ENCODE measurements around the gene RASIP1. TPM values are rescaled to one million over a fixed set of nuclear protein-coding genes. Genes with fewer than 3 reads are reported as not detected.
"Not testable (repeated sequence)": the region's sequence is repeated elsewhere in the genome, so short reads cannot be mapped to it uniquely, and the experiment has no call there.

The RASIP1 gene
- total RNA-seq, 1 donor from 2014 or later = 0.30 TPM

DNA sequence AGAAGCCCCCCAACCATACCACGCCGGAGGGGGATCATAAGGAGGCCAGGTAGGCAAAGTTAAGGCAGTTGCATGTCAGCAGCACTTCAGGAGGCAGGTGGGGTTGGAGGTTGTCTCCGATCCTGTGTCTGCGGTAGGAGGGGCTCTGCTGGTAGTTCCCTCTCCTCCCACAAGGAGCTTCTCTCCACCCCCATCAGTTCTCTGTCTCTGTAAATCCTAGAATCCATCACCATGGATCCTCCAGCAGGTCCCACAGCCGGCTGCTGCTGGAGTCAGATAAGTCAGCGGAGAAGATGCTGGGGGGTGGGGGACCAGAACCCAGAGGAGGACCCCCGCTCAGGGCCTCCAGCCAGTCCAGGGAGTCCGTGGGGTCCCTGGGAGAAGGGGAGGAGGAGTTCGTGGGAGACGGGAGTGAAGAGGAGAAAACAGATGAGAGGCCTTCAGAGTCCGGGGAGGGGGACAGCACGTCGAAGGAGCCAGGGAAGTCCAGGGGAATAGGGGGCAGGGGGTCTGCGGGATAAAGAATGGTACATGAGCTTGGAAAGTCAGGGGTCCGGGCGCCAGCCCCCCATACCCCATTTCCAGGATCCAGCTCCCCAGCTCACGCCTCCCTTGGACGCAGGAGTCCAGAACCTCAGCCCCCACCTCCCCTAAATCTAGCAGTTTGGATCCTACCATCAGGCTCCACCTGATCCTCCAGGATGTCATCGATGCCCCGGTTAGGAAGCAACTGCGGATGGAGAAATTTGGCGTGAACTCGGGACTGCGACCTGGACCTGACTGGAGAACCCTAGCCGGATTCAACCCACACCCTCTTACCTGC lies 27.2 kb downstream of the RASIP1 start:
- intact Hi-C loops (cut with micrococcal nuclease) = loop anchor here (10.0 kb wide), 1 partner anchor 198 kb away; the partner anchor contains the start of gene LMTK3

DNA sequence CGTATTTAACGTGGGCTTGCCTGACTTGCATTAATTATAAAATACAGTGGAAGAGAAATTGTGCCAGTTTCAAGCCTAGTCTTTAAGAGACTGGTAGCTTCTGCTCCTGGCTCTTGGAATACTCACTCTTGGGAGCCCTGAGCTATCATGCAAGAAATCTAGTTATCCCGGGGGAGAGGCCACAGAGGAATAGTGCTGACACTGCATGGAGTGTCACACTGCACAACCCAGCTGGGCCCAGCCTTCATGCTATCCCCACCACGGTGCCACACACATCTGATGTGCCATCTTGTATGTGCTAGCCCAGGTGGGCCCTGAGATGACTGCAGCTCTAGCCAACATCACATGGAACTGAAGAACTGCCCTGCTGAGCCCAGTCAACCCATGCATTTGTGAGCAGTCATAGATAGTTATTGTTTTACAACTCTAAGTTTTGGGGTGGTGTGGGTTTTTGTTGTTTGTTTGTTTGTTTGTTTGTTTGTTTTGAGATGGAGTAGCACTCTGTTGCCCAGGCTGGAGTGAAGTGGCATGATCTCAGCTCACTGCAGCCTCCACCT lies 29.2 kb downstream of the RASIP1 start:
- intact Hi-C loops (cut with micrococcal nuclease) = loop anchor here (10.0 kb wide), 1 partner anchor 196 kb away; the partner anchor contains the start of gene LMTK3

DNA sequence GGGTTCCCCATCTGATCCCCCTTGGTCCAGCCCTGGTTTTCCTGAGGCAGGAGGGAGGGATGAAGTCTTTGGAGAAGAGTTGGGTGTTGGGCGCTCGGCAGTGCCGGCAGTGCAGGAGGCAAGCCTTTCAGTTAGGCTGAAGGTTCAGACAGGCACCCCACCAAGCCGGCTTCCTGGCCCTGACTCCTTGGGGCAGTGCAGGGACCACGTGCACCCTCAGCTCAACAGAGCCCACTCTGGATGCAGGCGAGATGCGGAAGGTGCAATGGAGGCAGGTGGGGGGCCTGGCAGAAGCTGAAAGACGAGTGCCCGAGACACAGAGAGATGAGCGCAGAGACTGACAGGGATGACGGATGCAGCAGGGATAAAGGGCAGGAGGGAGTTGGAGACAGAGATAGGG lies 31.9 kb downstream of the RASIP1 start:
- intact Hi-C loops (cut with micrococcal nuclease) = no loop called here

DNA sequence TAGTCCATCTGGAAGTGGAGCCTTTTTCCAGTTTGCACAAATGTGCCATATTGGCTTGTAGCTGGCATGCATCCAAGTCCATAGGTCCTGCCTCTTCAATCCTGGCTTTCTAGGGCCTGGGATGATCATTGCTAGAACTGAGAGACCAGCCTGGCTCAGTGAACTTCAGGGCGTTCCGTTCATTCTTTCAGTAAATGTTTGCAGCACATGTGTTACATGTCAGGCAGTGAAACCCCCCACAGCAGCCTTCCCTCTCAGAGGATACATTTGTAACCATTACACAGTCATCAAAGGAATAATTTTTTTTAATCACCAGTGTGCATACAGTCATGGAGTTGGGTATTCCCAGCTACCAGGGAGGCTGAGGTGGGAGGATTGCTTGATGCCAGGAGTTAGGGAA lies 35.0 kb downstream of the RASIP1 start:
- intact Hi-C loops (cut with micrococcal nuclease) = no loop called here

GRCh38 chr19:48703316-48703715 lies 37.1 kb downstream of the RASIP1 start:
- intact Hi-C loops (cut with micrococcal nuclease) = no loop called here

- intact Hi-C loops (cut with micrococcal nuclease) = no loop called here
These were observed 37.7 kb downstream of the RASIP1 start for GRCh38 chr19:48702701-48703100.

DNA sequence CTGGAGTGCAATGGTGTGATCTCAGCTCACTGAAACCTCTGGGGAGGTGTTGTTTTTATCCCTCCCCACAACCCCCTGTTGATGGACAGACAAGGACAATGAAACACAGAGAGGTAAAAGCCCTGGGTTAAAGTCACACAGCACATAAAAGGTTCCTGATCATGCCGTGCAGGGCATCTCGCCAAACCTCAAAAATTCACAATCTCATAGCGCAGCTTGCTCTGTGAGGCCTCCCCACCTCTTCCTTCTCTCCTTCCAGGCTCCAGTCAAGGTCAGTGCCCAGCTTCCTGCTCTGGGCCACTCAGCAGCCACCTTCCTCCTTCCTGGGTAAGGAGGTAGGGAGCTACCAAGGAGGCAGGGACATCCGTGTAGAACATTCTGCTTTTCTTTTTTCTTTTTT lies 42.4 kb downstream of the RASIP1 start:
- intact Hi-C loops (cut with micrococcal nuclease) = no loop called here

DNA sequence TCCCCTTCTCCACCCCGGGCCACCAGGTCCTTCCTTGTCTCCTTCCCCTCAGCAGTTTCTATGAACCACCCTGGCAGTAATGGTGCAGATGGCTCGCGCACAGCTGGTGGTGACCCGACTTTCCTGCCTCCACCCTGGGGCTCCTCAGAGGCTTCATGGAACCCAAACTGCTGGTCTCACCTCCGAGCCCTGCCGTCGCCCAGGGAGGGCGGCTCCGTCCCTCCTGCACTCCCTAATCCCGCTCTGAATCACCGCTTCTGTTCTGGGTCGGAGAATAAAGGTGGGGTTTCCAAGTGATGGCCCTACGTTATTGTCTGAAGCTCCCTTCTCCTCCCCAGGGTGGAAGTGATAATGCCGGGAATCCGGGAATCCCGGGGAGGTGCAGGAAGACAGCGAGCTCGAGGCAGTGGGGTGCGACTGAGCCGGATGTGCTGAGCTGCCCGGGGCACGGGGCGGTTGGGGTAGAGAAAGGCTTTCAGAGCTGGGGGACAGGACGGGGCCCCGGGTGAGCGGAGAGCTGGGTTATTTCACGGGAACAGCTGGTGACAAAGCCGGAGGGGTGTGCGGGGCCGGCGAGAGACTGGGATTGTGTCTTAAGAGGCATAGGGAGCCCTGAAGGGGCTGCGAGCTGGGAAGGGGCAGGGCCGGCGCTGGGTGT lies 43.9 kb downstream of the RASIP1 start:
- intact Hi-C loops (cut with micrococcal nuclease) = no loop called here

DNA sequence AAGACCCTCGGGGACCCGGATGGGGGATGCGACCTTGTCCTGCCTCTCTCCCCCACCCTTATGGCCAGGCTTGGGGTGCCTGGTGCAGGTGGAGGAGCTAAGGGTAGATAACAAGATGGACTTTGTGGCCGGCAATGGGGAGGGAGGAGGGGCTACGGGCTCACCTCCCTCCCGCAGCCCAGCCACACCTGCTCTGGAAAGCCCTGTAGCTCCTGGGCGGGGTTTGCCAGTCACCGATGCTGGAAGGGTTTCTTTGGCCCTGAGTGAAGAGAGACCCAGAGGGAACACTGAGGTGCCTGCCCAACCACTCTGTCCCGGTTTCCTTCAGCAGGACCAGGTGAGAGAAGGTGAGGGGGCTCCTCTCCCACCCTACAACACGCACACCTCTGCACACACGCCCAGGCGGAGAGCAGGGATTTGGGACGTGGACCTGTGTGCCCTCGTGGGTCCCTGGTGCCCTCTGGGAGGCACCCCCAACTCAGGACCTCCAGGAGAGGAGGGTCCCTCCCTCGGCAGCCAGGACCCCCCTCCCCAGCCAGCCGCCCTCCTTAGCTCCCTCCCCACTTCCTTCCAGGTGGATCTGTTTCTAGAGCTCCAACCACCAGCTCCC lies 44.6 kb downstream of the RASIP1 start, which contains the start of gene FUT2:
Gene FUT2, plus strand, starts transcription at position 229 of the 610 bp plus-strand sequence. CDS start 6,986 bp downstream, outside the sequence.
- intact Hi-C loops (cut with micrococcal nuclease) = no loop called here

DNA sequence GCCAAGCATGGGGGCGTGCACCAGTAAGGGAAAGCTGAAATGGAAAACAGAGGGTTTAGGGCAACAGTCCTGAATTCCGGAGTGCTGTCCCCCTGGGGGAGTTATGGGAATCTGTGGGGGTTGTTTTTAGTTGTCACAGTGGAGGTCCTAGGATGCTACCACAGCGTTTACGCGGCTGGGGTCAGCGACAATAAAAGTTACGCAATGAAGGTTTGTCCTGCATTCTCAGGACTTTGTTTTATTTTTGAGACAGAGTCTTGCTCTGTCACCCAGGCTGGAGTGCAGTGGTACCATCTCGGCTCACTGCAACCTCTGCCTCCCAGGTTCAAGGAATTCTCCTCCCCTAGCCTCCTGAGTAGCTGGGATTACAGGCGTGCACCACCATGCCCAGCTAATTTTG lies 46.8 kb downstream of the RASIP1 start:
- intact Hi-C loops (cut with micrococcal nuclease) = not testable (repeated sequence)

DNA sequence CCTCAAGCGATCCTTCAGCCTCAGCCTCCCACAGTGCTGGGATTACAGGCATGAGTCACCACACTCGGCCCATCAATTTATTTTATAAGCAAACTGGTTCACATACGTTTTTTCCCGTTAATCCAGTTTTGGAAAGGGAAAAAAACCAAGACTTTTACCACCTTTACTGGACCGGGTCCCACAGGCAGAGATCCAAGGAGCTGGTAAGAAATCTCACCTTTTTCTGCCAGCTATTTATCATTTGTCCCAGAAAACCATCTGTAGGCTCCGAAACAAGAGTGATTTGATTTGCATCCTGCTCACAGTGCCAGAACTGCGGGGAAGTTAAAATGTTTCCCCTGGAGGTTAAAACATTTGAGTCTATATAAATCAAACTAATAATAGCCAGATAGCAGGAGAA lies 51.0 kb downstream of the RASIP1 start:
- intact Hi-C loops (cut with micrococcal nuclease) = no loop called here

DNA sequence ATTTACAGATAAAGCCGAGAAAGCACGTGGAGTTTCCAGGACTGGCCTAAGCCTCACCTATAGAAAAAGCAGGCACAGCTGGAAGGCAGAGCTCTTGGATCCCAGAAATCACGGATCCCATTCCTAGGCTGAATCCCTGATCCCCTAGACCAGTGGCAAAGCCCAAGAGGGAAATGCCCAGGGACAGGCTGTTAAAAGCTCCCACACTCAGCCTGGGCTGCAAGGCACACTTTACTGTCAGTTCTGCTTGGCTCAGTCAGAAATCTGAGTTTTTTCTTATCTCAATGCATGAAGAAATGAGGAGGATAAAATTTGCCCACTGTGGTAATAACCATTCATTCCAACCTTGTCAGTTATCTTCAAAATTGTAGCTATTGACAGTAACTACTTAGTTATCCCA lies 52.6 kb downstream of the RASIP1 start:
- intact Hi-C loops (cut with micrococcal nuclease) = no loop called here

DNA sequence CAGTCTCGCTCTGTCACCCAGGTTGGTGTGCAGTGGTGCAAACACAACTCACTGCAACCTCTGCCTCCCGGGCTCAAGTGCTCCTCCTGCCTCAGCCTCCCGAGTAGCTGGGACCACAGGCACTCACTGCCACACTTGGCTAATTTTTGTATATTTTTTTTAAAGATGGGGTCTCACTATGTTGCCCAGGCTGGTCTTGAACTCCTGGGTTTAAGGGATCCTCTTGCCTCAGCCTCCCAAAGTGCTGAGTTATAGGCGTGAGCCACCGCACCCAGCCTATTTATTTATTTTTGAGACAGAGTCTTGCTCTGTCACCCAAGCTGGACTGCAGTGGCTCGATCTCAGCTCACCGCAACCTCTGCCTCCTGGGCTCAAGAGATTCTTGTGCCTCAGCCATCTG lies 53.8 kb downstream of the RASIP1 start:
- intact Hi-C loops (cut with micrococcal nuclease) = not testable (repeated sequence)

GRCh38 chr19:48686088-48686487 lies 54.3 kb downstream of the RASIP1 start:
- intact Hi-C loops (cut with micrococcal nuclease) = no loop called here

DNA sequence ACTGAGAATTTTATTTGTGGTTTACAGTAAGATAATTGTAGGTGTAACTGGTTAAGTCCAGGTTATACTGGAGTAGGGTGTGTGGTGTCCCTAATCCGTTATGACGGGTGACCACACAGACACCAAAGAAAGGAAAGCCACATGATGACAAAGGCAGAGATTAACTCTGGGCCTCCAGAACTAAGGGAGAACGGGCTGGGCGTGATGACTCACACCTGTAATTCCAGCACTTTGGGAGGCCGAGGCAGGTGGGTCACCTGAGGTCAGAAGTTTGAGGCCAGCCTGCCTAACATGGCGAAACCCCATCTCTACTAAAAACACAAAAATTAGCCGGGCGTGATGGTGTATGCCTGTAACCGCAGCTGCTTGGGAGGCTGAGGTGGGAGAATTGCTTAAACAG lies 54.8 kb downstream of the RASIP1 start:
- intact Hi-C loops (cut with micrococcal nuclease) = no loop called here

DNA sequence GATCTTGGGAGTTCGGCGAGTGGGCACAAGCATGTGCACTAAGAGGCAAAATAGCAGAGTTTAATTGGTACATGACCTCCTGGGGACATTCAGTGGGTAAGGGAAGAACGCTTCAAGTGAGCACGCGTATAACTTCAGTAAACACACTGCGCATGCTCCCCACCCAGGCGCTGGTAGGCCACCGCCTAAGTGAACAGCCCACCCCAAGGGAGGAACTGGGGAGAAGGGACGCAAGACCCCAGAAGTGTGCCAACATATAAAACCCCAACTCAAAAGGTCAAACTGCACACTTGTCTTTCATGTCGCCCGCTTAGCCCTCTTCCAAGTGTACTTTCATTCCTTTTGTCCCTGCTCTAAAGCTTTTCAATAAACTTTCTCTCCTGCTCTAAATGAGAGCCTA lies 57.1 kb downstream of the RASIP1 start:
- intact Hi-C loops (cut with micrococcal nuclease) = no loop called here

DNA sequence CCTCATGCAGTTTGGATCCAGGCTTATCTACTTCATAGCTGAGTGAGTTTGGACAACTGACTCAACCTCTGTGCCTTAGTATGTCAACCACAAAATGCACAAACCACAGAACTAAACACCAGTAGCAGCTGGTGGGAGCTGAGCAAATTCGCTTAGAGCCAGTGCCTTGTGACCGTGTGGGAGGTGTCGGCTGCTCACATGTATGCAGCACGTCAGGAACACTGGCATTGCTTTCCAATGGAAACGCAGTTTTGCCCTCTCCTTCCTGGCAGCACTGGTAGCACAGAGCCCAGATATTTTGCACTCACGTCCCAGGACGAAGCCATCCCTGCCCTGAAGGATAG lies 59.3 kb downstream of the RASIP1 start:
- intact Hi-C loops (cut with micrococcal nuclease) = no loop called here

- intact Hi-C loops (cut with micrococcal nuclease) = no loop called here
These were observed 59.8 kb downstream of the RASIP1 start for GRCh38 chr19:48680436-48681126.

- intact Hi-C loops (cut with micrococcal nuclease) = not testable (repeated sequence)
These were observed 60.4 kb downstream of the RASIP1 start for GRCh38 chr19:48680006-48680405.

GRCh38 chr19:48678201-48678600 lies 62.2 kb downstream of the RASIP1 start:
- intact Hi-C loops (cut with micrococcal nuclease) = no loop called here

GRCh38 chr19:48676887-48677286 lies 63.5 kb downstream of the RASIP1 start:
- intact Hi-C loops (cut with micrococcal nuclease) = no loop called here

Data from T-helper 2 cell treated with Interferon-gamma antibody and Interleukin-4, amounts not matched to agents 100 ng/mL and 5 ng/mL, for 36 hours (primary cell).